ENCODE results near the gene CORO1C.
A peak's percentile ranks its signal among the peaks of the same experiment; 100 is the strongest.
"Not testable (repeated sequence)": the region's sequence is repeated elsewhere in the genome, so short reads cannot be mapped to it uniquely, and the experiment has no call there.

Gene CORO1C

DNA sequence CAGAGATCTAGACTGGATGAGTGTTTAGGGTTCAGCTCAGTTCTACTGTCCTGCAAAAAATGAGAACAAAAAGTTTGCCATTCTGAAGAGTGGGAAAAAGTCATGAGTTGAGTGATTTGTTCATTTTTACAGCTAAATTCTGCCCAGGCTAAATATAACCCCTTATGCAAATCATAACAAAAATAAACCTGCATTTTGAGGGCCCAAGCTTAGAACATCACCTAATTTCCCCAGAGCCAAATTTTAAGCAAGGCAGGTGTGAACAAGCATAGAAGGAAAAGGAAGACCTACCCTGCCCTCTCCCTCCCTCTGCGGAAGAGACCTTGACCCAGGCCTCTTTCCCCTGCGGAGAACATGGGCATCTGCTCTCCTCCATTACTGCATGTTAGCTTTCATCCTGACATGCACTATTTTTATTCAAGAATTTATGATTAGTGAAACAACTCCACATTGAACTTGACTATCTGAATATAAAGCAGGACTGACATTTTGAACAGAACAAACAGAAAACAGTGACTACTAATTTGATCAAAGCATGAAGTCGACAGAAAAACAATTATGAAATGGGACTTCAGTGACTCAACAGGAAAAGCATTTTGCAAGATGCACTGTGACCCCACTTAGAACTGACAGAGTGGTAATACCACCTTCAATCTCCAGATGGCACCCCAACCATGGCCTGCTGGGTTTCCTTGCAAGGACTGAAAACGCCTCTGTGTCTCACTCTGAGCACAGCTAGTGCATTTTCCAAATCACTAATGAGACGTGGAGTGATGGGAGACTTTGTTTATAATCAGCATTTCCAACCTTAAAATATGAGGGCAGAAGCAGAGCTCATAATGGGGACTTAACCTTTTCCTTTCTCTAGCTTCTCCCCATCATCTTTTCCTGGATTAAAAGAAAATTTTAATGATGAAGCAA lies 66.7 kb downstream of the CORO1C start:
- DNase-seq (ENCODE audit: low read depth) = peak; percentile 95
- in situ Hi-C loops (cut with HindIII; ENCODE audit: low sequenced_read_pairs) = loop anchor here (5.0 to 25.0 kb wide), 3 partner anchors 60 to 173 kb away; partner anchors contain the start of genes ISCU and SART3
- TF ChIP-seq, protein P1, sequence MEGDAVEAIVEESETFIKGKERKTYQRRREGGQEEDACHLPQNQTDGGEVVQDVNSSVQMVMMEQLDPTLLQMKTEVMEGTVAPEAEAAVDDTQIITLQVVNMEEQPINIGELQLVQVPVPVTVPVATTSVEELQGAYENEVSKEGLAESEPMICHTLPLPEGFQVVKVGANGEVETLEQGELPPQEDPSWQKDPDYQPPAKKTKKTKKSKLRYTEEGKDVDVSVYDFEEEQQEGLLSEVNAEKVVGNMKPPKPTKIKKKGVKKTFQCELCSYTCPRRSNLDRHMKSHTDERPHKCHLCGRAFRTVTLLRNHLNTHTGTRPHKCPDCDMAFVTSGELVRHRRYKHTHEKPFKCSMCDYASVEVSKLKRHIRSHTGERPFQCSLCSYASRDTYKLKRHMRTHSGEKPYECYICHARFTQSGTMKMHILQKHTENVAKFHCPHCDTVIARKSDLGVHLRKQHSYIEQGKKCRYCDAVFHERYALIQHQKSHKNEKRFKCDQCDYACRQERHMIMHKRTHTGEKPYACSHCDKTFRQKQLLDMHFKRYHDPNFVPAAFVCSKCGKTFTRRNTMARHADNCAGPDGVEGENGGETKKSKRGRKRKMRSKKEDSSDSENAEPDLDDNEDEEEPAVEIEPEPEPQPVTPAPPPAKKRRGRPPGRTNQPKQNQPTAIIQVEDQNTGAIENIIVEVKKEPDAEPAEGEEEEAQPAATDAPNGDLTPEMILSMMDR (IDR thresholded peaks at IDR 0.05; ENCODE audit: low read depth, low read length, missing control alignments) = peak; percentile 96
- no peak overlapping the region for H3K4me3 ChIP-seq (ENCODE audit: low read depth, low read length)

- TF ChIP-seq, protein P1 (IDR thresholded peaks at IDR 0.05; ENCODE audit: low read depth, low read length, missing control alignments) = no peak
- no peak overlapping the region for H3K4me3 ChIP-seq (ENCODE audit: low read depth, low read length)
- in situ Hi-C loops (cut with HindIII; ENCODE audit: low sequenced_read_pairs) = loop anchor here (10.0 to 25.0 kb wide), 2 partner anchors 61 to 174 kb away; no protein-coding TSS in a partner anchor
- no peak for DNase-seq (ENCODE audit: low read depth)
Observed at GRCh38 chr12:108663324-108664015, 67.8 kb downstream of the CORO1C start.

DNA sequence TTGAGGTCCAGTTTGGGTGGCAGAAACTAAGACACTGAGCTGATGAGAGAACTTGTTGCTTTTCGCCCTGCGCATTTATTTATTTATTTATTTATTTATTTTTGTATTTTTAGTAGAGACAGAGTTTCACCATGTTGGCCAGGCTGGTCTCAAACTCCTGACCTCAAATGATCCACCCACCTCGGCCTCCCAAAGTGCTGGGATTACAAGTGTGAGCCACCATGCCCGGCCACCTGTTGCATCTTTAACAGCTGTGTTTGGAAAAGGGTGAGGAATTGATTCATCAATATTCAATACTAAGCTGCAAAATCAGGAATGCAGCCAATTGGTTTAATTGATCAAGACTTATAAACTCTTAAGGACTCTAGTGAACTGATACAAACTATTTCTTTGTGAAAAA lies 73.2 kb downstream of the CORO1C start:
- in situ Hi-C loops (cut with HindIII; ENCODE audit: low sequenced_read_pairs) = loop anchor here (25.0 kb wide), 1 partner anchor 179 kb away; no protein-coding TSS in a partner anchor
- not testable (repeated sequence) for DNase-seq (ENCODE audit: low read depth); H3K4me3 ChIP-seq (ENCODE audit: low read depth, low read length)

DNA sequence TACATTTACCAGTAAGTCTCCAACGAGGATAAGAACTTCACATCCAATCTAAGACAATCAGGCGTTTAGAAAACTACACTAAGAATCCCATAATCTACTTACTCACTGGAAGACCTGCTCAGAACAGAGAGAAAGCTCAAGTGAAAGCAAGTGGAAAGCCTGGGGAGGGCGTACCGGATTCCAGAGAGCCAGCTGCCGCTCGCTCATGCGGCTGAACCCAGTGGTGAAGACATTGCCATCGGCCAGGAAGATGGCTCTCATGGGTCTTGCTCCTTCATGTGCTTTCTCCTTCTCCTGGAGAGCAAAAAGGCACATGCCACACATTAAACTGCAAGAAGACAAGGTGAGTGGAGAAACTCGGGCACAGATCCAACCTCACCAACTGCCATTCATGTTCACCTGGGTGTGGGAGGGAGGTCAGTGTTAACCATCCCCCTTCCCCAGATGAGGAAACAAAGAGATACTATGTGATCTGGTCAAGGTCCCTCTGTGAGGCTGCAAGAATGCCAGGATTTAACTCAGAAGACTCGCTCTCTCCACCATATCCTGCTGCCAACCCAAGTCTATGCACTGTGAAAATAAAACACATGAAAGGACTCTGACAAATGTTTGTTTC lies 74.1 kb downstream of the CORO1C start:
- in situ Hi-C loops (cut with HindIII; ENCODE audit: low sequenced_read_pairs) = loop anchor here (25.0 kb wide), 1 partner anchor 180 kb away; no protein-coding TSS in a partner anchor
- no peak for DNase-seq (ENCODE audit: low read depth)
- TF ChIP-seq, protein P1 (IDR thresholded peaks at IDR 0.05; ENCODE audit: low read depth, low read length, missing control alignments) = no peak
- H3K4me3 ChIP-seq (ENCODE audit: low read depth, low read length) = no peak overlapping the region

- DNase-seq (ENCODE audit: low read depth); H3K4me3 ChIP-seq (ENCODE audit: low read depth, low read length): not testable (repeated sequence)
- in situ Hi-C loops (cut with HindIII; ENCODE audit: low sequenced_read_pairs) = loop anchor here (25.0 kb wide), 1 partner anchor 181 kb away; no protein-coding TSS in a partner anchor
Observed at GRCh38 chr12:108656247-108656646, 75.1 kb downstream of the CORO1C start.

DNA sequence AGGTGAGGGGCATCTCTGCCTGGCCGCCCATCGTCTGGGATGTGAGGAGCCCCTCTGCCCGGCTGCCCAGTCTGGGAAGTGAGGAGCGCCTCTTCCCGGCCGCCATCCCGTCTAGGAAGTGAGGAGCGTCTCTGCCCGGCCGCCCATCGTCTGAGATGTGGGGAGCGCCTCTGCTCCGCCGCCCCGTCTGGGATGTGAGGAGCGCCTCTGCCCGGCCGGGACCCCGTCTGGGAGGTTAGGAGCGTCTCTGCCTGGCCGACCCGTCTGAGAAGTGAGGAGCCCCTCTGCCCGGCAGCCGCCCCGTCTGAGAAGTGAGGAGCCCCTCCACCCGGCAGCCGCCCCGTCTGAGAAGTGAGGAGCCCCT lies 75.5 kb downstream of the CORO1C start:
- in situ Hi-C loops (cut with HindIII; ENCODE audit: low sequenced_read_pairs) = loop anchor here (25.0 kb wide), 1 partner anchor 182 kb away; no protein-coding TSS in a partner anchor

GRCh38 chr12:108654622-108655021 lies 76.7 kb downstream of the CORO1C start:
- not testable (repeated sequence) for DNase-seq (ENCODE audit: low read depth); H3K4me3 ChIP-seq (ENCODE audit: low read depth, low read length)
- in situ Hi-C loops (cut with HindIII; ENCODE audit: low sequenced_read_pairs) = loop anchor here (25.0 kb wide), 1 partner anchor 183 kb away; no protein-coding TSS in a partner anchor

More for the DNA sequence above, 75.5 kb downstream of the CORO1C start:
- DNase-seq (ENCODE audit: low read depth); H3K4me3 ChIP-seq (ENCODE audit: low read depth, low read length): not testable (repeated sequence)

GRCh38 chr12:108653922-108654321 lies 77.4 kb downstream of the CORO1C start:
- in situ Hi-C loops (cut with HindIII; ENCODE audit: low sequenced_read_pairs) = loop anchor here (25.0 kb wide), 1 partner anchor 183 kb away; no protein-coding TSS in a partner anchor
- no peak overlapping the region for H3K4me3 ChIP-seq (ENCODE audit: low read depth, low read length)
- DNase-seq (ENCODE audit: low read depth) = no peak
- TF ChIP-seq, protein P1 (IDR thresholded peaks at IDR 0.05; ENCODE audit: low read depth, low read length, missing control alignments) = no peak
